KMS-11 (cell line): ENCODE results near the gene PAX8.

Source experiments
- H2AFZ ChIP-seq: fragments of 200-600 bp; sonication (generic); 2 replicates; pipeline ENCODE4 v1.6.1; 2016; ENCODE audit warnings: antibody characterized with exemption, mixed run types, low read depth
- H3K27ac ChIP-seq: fragments of 200-600 bp; sonication (generic); 2 replicates; pipeline ENCODE4 v1.6.1; 2016; ENCODE audit warnings: mild to moderate bottlenecking, mixed run types
- H3K27me3 ChIP-seq: fragments of 200-600 bp; sonication (generic); 2 replicates; pipeline ENCODE4 v1.6.1; 2017; ENCODE audit warnings: mild to moderate bottlenecking, low read depth, mixed run types, moderate library complexity; ENCODE audit not compliant: insufficient read depth
- H3K36me3 ChIP-seq: fragments of 200-600 bp; sonication (generic); 2 replicates; pipeline ENCODE4 v1.6.1; 2017; ENCODE audit warnings: mild to moderate bottlenecking, mixed run types; ENCODE audit not compliant: insufficient read depth
- H3K4me1 ChIP-seq: fragments of 200-600 bp; sonication (generic); 2 replicates; pipeline ENCODE4 v1.6.1; 2016; ENCODE audit warnings: mild to moderate bottlenecking, low read depth, mixed run types; ENCODE audit not compliant: poor library complexity, severe bottlenecking
- H3K4me2 ChIP-seq: fragments of 200-600 bp; sonication (generic); 2 replicates; pipeline ENCODE4 v1.7.0; 2016; ENCODE audit warnings: mild to moderate bottlenecking, mixed run types
- H3K4me3 ChIP-seq: fragments of 200-600 bp; sonication (generic); IDR thresholded peaks from 2 replicates; pipeline ENCODE4 v1.6.1; 2017; ENCODE audit warnings: low read depth, low read length, mixed read lengths; ENCODE audit not compliant: insufficient read depth
- H3K79me2 ChIP-seq: fragments of 200-600 bp; sonication (generic); 2 replicates; pipeline ENCODE4 v1.6.1; 2016; ENCODE audit warnings: low read depth, mixed run types; ENCODE audit not compliant: insufficient read depth
- H3K9ac ChIP-seq: fragments of 200-600 bp; sonication (generic); 2 replicates; pipeline ENCODE4 v1.6.1; 2016; ENCODE audit warnings: mild to moderate bottlenecking, mixed run types
- H4K20me1 ChIP-seq: fragments of 200-600 bp; sonication (generic); 2 replicates; pipeline ENCODE4 v1.6.1; 2016; ENCODE audit warnings: mild to moderate bottlenecking, mixed run types; ENCODE audit not compliant: insufficient read depth
- TF ChIP-seq, protein P1 (sequence below): fragments of 200-600 bp; sonication (generic); conservative IDR thresholded peaks from 2 replicates; pipeline ENCODE4 v1.6.1; 2017; ENCODE audit warnings: low read depth, mild to moderate bottlenecking, antibody characterized with exemption, low read length, moderate library complexity, mixed read lengths

Gene PAX8

DNA sequence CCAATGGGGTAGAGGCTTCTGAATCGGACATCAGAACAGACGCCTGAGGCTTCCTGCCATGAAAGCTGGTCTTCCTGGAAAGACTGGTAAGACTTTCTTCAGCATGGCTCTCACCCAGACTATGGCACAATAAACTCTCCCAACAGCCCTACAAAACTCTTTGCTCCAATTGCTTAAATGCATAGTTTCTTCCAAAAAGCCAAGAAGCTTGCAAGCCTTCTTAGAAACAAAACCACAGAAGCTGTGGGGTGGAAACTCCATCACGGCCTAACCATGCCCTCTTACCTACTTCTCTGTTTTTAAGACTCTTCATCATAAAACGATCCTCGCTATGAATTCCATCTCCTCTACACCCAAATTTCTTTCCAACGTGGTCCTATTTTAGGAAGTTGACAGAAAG is 48.2 kb downstream of the PAX8 start:
- Histone ChIP-seq H3K9ac (no peak overlapping the region), H3K4me2 (no peak overlapping the region), H3K79me2 (no peaks in the 10 kb centered on the region), H3K27me3 (no peaks in the 10 kb centered on the region), H4K20me1 (no peaks in the 10 kb centered on the region), H3K36me3 (no peaks in the 10 kb centered on the region), H3K4me3 (no peak overlapping the region), H2AFZ (no peak overlapping the region), H3K4me1 (no peaks in the 10 kb centered on the region), H3K27ac (no peak overlapping the region)
- TF ChIP-seq, protein P1, sequence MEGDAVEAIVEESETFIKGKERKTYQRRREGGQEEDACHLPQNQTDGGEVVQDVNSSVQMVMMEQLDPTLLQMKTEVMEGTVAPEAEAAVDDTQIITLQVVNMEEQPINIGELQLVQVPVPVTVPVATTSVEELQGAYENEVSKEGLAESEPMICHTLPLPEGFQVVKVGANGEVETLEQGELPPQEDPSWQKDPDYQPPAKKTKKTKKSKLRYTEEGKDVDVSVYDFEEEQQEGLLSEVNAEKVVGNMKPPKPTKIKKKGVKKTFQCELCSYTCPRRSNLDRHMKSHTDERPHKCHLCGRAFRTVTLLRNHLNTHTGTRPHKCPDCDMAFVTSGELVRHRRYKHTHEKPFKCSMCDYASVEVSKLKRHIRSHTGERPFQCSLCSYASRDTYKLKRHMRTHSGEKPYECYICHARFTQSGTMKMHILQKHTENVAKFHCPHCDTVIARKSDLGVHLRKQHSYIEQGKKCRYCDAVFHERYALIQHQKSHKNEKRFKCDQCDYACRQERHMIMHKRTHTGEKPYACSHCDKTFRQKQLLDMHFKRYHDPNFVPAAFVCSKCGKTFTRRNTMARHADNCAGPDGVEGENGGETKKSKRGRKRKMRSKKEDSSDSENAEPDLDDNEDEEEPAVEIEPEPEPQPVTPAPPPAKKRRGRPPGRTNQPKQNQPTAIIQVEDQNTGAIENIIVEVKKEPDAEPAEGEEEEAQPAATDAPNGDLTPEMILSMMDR: no peak

DNA sequence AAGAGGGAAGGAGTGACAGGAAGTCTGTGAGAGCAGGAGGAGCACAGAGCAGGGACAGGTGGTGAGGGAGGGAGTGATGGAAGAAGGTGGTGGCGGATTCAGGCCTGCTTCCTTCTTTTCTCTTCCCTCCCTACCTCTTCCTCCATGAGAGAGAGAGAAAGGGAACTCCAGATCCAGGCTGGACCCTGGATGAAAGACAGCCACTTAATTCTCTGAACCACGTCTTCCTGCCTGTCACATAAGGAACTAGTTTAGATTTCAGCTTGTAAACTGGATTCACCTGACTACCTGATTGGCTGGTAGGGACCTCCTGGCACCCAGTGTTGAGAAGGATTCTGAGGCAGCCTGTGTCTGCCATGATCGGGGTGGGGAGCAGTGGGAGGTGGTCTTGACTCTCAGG is 48.9 kb downstream of the PAX8 start:
- Histone ChIP-seq H4K20me1 (no peaks in the 10 kb centered on the region), H3K36me3 (no peaks in the 10 kb centered on the region), H2AFZ (no peak overlapping the region), H3K27me3 (no peaks in the 10 kb centered on the region), H3K9ac (no peak overlapping the region), H3K4me1 (no peaks in the 10 kb centered on the region), H3K4me2 (no peak overlapping the region), H3K79me2 (no peaks in the 10 kb centered on the region), H3K4me3 (no peak overlapping the region), H3K27ac (no peak overlapping the region)
- TF ChIP-seq, protein P1: no peak

DNA sequence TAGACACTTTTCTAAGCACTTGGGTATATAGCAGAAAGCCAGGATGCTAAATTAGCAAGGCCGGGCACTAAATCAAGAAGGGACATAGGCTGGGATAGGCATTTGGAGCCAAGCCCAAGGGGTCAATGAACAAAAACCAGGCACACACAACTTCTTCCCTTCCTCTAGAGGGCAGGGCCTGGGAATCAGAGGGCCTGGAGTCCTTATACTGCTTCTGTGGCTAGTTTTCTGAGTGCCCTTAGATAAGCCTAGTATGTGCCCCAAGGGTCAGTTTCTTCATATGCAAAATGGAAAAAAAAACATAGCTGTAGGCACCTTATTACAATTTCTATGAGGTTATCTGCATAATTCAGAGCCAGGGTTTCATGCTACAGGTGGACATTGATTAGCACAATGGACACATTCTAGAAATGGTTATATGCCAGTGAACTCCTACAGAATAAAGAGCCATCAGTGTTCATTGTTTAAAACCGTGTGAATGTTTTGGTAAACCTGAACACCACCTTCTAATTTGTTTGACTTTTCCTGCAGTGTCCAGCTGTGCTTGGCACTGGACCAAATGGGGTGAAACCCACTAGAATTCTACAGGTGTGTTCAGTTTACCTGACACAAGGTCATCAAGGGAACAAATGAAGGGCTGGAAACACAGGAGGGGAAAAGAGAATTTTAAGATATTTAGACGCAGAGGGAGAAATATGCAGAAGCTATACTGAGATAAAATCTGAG is 49.6 kb downstream of the PAX8 start:
- no peaks in the 10 kb centered on the region for H3K27me3 ChIP-seq
- H3K36me3 ChIP-seq: no peaks in the 10 kb centered on the region
- no peak overlapping the region for H2AFZ ChIP-seq
- H3K4me3 ChIP-seq: no peak overlapping the region
- H3K79me2 ChIP-seq: no peaks in the 10 kb centered on the region
- H4K20me1 ChIP-seq: no peaks in the 10 kb centered on the region
- no peaks in the 10 kb centered on the region for H3K4me1 ChIP-seq
- H3K27ac ChIP-seq: no peak overlapping the region
- TF ChIP-seq, protein P1: no peak
- H3K4me2 ChIP-seq: no peak overlapping the region
- no peak overlapping the region for H3K9ac ChIP-seq

DNA sequence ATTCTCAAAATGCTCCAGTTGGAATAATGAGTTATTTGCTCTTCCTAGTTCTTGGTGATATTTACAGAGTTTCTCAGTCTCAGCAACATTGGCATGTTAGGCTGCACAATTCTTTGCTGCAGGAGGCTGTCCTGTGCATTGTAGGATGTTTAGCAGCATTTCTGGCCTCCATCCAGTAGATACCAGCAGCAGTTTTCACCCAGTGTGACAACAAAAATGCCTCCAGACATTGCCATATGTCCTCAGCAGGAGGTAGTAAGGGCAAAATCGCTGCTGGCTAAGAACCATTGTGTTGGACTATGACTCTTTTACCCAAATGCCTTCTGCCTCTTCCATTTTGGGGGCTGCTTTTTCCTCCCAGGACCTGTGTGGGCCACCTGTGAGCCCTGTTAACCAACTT is 50.4 kb downstream of the PAX8 start:
- H4K20me1 ChIP-seq: no peaks in the 10 kb centered on the region
- no peak overlapping the region for H3K27ac ChIP-seq
- H3K4me1 ChIP-seq: no peaks in the 10 kb centered on the region
- H3K9ac ChIP-seq: no peak overlapping the region
- H3K4me3 ChIP-seq: no peak overlapping the region
- no peak overlapping the region for H2AFZ ChIP-seq
- TF ChIP-seq, protein P1: no peak
- no peaks in the 10 kb centered on the region for H3K27me3 ChIP-seq
- no peak overlapping the region for H3K4me2 ChIP-seq
- no peaks in the 10 kb centered on the region for H3K36me3 ChIP-seq
- no peaks in the 10 kb centered on the region for H3K79me2 ChIP-seq
